ENCODE data around the gene JCHAIN. TPM values are rescaled to one million over a fixed set of nuclear protein-coding genes. Genes with fewer than 3 reads are reported as not detected.

The JCHAIN gene
- total and polyA plus RNA-seq, 9 of the 15 experiments (the other 6 are each of a cell fraction or from before 2014, with no cell fraction given), result 0.04 to 0.68 (median 0.26) TPM; not detected in 5

DNA sequence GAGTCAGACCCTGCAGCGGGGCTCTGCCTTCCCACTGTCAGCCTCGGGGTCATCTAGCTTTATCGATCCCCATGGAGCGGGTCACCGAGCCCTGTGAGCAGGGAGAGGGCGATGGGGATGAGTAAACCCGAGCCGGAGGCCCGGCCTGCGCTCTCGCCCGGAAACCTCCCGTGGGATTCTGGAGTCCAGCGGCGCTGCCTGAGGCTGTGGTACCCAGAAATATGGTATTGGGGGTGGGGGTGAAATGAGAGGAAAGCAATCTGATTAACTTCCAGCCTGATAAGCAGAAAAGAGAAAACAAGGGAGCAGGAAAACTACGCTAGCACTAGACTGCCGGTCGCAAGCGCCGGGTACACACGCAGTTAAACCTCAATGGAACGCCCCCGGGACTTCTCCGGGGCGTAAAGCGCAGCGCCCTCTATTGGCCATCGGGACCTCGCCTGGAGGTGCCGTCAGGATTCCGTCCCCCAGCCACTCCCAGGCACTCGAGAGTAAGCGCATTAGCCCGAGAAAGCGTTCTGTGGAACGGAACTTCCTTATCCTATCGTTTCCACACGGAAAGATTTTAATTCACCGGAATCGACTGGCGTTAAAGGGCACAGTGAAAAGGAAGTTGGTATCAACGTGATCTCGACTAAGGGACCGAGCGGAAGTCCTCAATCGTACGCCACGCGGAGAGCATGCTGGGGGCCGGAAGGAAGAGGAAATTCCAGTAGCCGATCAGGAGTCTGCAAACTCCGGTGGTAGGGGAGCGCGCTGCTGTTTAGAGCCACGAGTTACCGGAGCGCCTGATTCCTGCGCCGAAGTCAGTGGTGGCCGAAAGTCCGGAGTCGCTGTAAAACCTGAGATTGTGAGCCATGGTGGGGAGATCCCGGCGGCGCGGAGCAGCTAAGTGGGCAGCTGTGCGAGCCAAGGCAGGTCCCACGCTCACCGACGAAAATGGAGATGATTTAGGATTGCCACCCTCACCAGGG, 21.8 kb upstream of the JCHAIN start, which contains the start of gene UTP3 (continued):
- TF ChIP-seq, protein P1, sequence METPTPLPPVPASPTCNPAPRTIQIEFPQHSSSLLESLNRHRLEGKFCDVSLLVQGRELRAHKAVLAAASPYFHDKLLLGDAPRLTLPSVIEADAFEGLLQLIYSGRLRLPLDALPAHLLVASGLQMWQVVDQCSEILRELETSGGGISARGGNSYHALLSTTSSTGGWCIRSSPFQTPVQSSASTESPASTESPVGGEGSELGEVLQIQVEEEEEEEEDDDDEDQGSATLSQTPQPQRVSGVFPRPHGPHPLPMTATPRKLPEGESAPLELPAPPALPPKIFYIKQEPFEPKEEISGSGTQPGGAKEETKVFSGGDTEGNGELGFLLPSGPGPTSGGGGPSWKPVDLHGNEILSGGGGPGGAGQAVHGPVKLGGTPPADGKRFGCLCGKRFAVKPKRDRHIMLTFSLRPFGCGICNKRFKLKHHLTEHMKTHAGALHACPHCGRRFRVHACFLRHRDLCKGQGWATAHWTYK (CRISPR knock-in tag; IDR thresholded peaks at IDR 0.05), result no peak
- TF ChIP-seq L3MBTL2 (IDR thresholded peaks at IDR 0.05) (peak; percentile 91), NR0B1 (IDR thresholded peaks at IDR 0.05; ENCODE audit: partially characterized antibody) (no peak), POLR3G (IDR thresholded peaks at IDR 0.05; ENCODE audit: extremely low read depth, insufficient read length, insufficient replicate concordance) (no peak), GABPB2 (CRISPR knock-in tag; conservative IDR thresholded peaks at IDR 0.05) (no peak; the same call in 1 of the 2 replicates), ZNF699 (CRISPR knock-in tag; IDR thresholded peaks at IDR 0.05; ENCODE audit: insufficient replicate concordance) (no peak), SRSF7 (optimal IDR thresholded peaks at IDR 0.05; ENCODE audit: low read depth, low read length) (no peak), CREM (IDR thresholded peaks at IDR 0.05; ENCODE audit: low read depth) (peak; percentile 85), C11orf30 (IDR thresholded peaks at IDR 0.05; ENCODE audit: low read depth) (peak; percentile 89), ZKSCAN1 (IDR thresholded peaks at IDR 0.05; ENCODE audit: low read depth, low read length) (no peak; the same call in none of the 2 replicates), MAX (CRISPR knock-in tag; IDR thresholded peaks at IDR 0.05) (peak; percentile 84), NFYB (IDR thresholded peaks at IDR 0.05; ENCODE audit: extremely low read depth, insufficient read length) (no peak), HMGN3 (IDR thresholded peaks at IDR 0.05; ENCODE audit: borderline replicate concordance, extremely low read depth, insufficient read length, low read depth, low read length) (no peak), SP2 (IDR thresholded peaks at IDR 0.05; ENCODE audit: extremely low read depth, low read depth, low read length, poor library complexity, severe bottlenecking) (no peak)
- TF ChIP-seq, protein P2, sequence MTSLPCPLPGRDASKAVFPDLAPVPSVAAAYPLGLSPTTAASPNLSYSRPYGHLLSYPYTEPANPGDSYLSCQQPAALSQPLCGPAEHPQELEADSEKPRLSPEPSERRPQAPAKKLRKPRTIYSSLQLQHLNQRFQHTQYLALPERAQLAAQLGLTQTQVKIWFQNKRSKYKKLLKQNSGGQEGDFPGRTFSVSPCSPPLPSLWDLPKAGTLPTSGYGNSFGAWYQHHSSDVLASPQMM (CRISPR knock-in tag; IDR thresholded peaks at IDR 0.05), result no peak
- TF ChIP-seq, protein P3, sequence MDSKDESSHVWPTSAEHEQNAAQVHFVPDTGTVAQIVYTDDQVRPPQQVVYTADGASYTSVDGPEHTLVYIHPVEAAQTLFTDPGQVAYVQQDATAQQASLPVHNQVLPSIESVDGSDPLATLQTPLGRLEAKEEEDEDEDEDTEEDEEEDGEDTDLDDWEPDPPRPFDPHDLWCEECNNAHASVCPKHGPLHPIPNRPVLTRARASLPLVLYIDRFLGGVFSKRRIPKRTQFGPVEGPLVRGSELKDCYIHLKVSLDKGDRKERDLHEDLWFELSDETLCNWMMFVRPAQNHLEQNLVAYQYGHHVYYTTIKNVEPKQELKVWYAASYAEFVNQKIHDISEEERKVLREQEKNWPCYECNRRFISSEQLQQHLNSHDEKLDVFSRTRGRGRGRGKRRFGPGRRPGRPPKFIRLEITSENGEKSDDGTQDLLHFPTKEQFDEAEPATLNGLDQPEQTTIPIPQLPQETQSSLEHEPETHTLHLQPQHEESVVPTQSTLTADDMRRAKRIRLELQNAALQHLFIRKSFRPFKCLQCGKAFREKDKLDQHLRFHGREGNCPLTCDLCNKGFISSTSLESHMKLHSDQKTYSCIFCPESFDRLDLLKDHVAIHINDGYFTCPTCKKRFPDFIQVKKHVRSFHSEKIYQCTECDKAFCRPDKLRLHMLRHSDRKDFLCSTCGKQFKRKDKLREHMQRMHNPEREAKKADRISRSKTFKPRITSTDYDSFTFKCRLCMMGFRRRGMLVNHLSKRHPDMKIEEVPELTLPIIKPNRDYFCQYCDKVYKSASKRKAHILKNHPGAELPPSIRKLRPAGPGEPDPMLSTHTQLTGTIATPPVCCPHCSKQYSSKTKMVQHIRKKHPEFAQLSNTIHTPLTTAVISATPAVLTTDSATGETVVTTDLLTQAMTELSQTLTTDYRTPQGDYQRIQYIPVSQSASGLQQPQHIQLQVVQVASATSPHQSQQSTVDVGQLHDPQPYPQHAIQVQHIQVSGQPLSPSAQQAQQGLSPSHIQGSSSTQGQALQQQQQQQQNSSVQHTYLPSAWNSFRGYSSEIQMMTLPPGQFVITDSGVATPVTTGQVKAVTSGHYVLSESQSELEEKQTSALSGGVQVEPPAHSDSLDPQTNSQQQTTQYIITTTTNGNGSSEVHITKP (IDR thresholded peaks at IDR 0.05; ENCODE audit: partially characterized antibody), result peak; percentile 69
